T47D (cell line): Measurements from ENCODE around the gene NOC3L.

Experiments used
- DNase-seq, 2 experiments: peaks; one replicate each; pipeline versions ENCODE4 v3.0.0 to v3.0.0-alpha.2; 2011 to 2012; ENCODE audit warnings: low read depth in 1 of 2, low spot score in 1 of 2
- JUND ChIP-seq: IDR thresholded peaks from 2 replicates; pipeline ENCODE4 v1.6.1; 2012; ENCODE audit warnings: low read depth
- in situ Hi-C: cut with HindIII; loops from 2 replicates; pipeline ENCODE4 v1.10.0; 2016; ENCODE audit warnings: low sequenced_read_pairs, low pct_unique_long_range_greater_than_20kb

The NOC3L gene

GRCh38 chr10:94315975-94316464 is 46.7 kb downstream of the NOC3L start:
- no peak for TF ChIP-seq JUND
- in situ Hi-C loops: no loop called here
- no peak for DNase-seq

- in situ Hi-C loops: no loop called here
- TF ChIP-seq JUND: no peak
- no peak for DNase-seq
Measured at GRCh38 chr10:94315024-94315451, 47.7 kb downstream of the NOC3L start.

- in situ Hi-C loops: no loop called here
- DNase-seq: no peak
- TF ChIP-seq JUND: no peak
Measured at GRCh38 chr10:94310369-94310768, 52.4 kb downstream of the NOC3L start.

- in situ Hi-C loops: no loop called here
- DNase-seq: no peak
- no peak for TF ChIP-seq JUND
Measured at GRCh38 chr10:94308866-94309265, 53.9 kb downstream of the NOC3L start.

- TF ChIP-seq JUND: no peak
- in situ Hi-C loops: no loop called here
- no peak for DNase-seq
Measured at GRCh38 chr10:94307046-94307615, 55.6 kb downstream of the NOC3L start.

- DNase-seq: no peak
- in situ Hi-C loops: no loop called here
- TF ChIP-seq JUND: no peak
Measured at GRCh38 chr10:94303929-94304328, 58.8 kb downstream of the NOC3L start.

GRCh38 chr10:94300042-94300441 is 62.7 kb downstream of the NOC3L start:
- no peak for DNase-seq
- TF ChIP-seq JUND: no peak
- in situ Hi-C loops: no loop called here

- peak in 1 of 2 experiments; percentile 29 for DNase-seq
- no peak; the same call in 1 of the 2 replicates for TF ChIP-seq JUND
- in situ Hi-C loops: no loop called here
Measured at GRCh38 chr10:94299417-94299816, 63.3 kb downstream of the NOC3L start.

- DNase-seq: no peak
- in situ Hi-C loops: no loop called here
- no peak for TF ChIP-seq JUND
Measured at GRCh38 chr10:94294168-94294567, 68.6 kb downstream of the NOC3L start.

- in situ Hi-C loops: no loop called here
- DNase-seq: no peak
- TF ChIP-seq JUND: no peak
Measured at GRCh38 chr10:94293354-94293753, 69.4 kb downstream of the NOC3L start.

- in situ Hi-C loops: no loop called here
Measured at GRCh38 chr10:94292434-94293090, 70.2 kb downstream of the NOC3L start.

GRCh38 chr10:94288361-94289101 is 74.2 kb downstream of the NOC3L start:
- in situ Hi-C loops: no loop called here
- DNase-seq: no peak
- no peak for TF ChIP-seq JUND

More at GRCh38 chr10:94292434-94293090, 70.2 kb downstream of the NOC3L start:
- TF ChIP-seq JUND: no peak
- peak; percentile 21 to 81 for DNase-seq

- in situ Hi-C loops: no loop called here
- TF ChIP-seq JUND: no peak
Measured at GRCh38 chr10:94287336-94287735, 75.4 kb downstream of the NOC3L start.

More at GRCh38 chr10:94287336-94287735, 75.4 kb downstream of the NOC3L start:
- DNase-seq: no peak
